ENCODE measurements around the gene XRCC6. TPM values are rescaled to one million over a fixed set of nuclear protein-coding genes. Genes with fewer than 3 reads are reported as not detected.
A peak's percentile ranks its signal among the peaks of the same experiment; 100 is the strongest.

Gene XRCC6
- total and polyA plus RNA-seq, 9 of the 15 experiments (the other 6 are each of a cell fraction or from before 2014, with no cell fraction given) = 151 to 440 (median 318) TPM

GRCh38 chr22:41682033-41682807 lies 61.1 kb downstream of the XRCC6 start (continued):
- peak; percentile 45 for TF ChIP-seq HMGN3 (IDR thresholded peaks at IDR 0.05; ENCODE audit: borderline replicate concordance, extremely low read depth, insufficient read length, low read depth, low read length)
- no peak for TF ChIP-seq CREB3L1 (IDR thresholded peaks at IDR 0.05; ENCODE audit: borderline replicate concordance, low read depth)
- no peak for TF ChIP-seq STAT5A (IDR thresholded peaks at IDR 0.05; ENCODE audit: borderline replicate concordance, low read length)
- TF ChIP-seq GABPA (tag; conservative IDR thresholded peaks at IDR 0.05; ENCODE audit: low read depth) = peak; percentile 96
- TF ChIP-seq PTBP1 (IDR thresholded peaks at IDR 0.05; ENCODE audit: low read depth, low read length) = no peak
- no peak for TF ChIP-seq MAFG (tag; conservative IDR thresholded peaks at IDR 0.05)
- no peak for TF ChIP-seq CBFA2T3 (IDR thresholded peaks at IDR 0.05)
- TF ChIP-seq PHF20 (IDR thresholded peaks at IDR 0.05; ENCODE audit: partially characterized antibody) = peak; percentile 52
- TF ChIP-seq ESRRA (IDR thresholded peaks at IDR 0.05; ENCODE audit: borderline replicate concordance, low read depth) = peak; percentile 59; the same call in 1 of the 2 replicates
- TF ChIP-seq C11orf30 (IDR thresholded peaks at IDR 0.05; ENCODE audit: low read depth) = peak; percentile 89
- no peak for TF ChIP-seq MYBL2 (IDR thresholded peaks at IDR 0.05; ENCODE audit: low read depth)
- no peak for TF ChIP-seq MYBL2 (CRISPR knock-in tag; IDR thresholded peaks at IDR 0.05; ENCODE audit: borderline replicate concordance)
- no peak for TF ChIP-seq ATF6 (CRISPR knock-in tag; IDR thresholded peaks at IDR 0.05)
- no peak for TF ChIP-seq SMAD1 (IDR thresholded peaks at IDR 0.05; ENCODE audit: low read depth, low read length, partially characterized antibody)
- peak; percentile 74; the same call in 1 of the 2 replicates for TF ChIP-seq TARDBP (IDR thresholded peaks at IDR 0.05)
- TF ChIP-seq SNIP1 (IDR thresholded peaks at IDR 0.05; ENCODE audit: low read depth) = no peak
- TF ChIP-seq ZNF324 (CRISPR knock-in tag; IDR thresholded peaks at IDR 0.05) = no peak
- TF ChIP-seq NR2C1 (IDR thresholded peaks at IDR 0.05) = no peak
- TF ChIP-seq NR2C1 (tag; IDR thresholded peaks at IDR 0.05) = no peak
- TF ChIP-seq KLF1 (tag; IDR thresholded peaks at IDR 0.05) = no peak
- TF ChIP-seq BRD9 (IDR thresholded peaks at IDR 0.05; ENCODE audit: low read depth, partially characterized antibody) = no peak
- TF ChIP-seq, protein P1, sequence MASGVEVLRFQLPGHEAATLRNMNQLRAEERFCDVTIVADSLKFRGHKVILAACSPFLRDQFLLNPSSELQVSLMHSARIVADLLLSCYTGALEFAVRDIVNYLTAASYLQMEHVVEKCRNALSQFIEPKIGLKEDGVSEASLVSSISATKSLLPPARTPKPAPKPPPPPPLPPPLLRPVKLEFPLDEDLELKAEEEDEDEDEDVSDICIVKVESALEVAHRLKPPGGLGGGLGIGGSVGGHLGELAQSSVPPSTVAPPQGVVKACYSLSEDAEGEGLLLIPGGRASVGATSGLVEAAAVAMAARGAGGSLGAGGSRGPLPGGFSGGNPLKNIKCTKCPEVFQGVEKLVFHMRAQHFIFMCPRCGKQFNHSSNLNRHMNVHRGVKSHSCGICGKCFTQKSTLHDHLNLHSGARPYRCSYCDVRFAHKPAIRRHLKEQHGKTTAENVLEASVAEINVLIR (CRISPR knock-in tag; IDR thresholded peaks at IDR 0.05) = peak; percentile 92
- no peak for TF ChIP-seq NR2C2 (CRISPR knock-in tag; IDR thresholded peaks at IDR 0.05)
- TF ChIP-seq NR2C2 (tag; IDR thresholded peaks at IDR 0.05) = peak; percentile 25; the same call in 1 of the 2 replicates
- TF ChIP-seq FOXK1 (CRISPR knock-in tag; IDR thresholded peaks at IDR 0.05; ENCODE audit: borderline replicate concordance) = peak; percentile 91; the same call in 1 of the 2 replicates
- TF ChIP-seq KHSRP (IDR thresholded peaks at IDR 0.05) = peak; percentile 48; the same call in 1 of the 2 replicates
- no peak for TF ChIP-seq FOXJ2 (tag; IDR thresholded peaks at IDR 0.05)

Data from K562 (cell line).